ENCODE data around the gene INSL4. TPM values are rescaled to one million over a fixed set of nuclear protein-coding genes. Genes with fewer than 3 reads are reported as not detected.

The INSL4 gene
- not detected for polyA plus RNA-seq (2013, experiment 1 of 2)
- polyA plus RNA-seq (2013, experiment 2 of 2), result not detected

- H3K27me3 ChIP-seq (ENCODE audit: insufficient read depth, low read length), result no peaks in the 10 kb centered on the region
- H3K27ac ChIP-seq (ENCODE audit: low read depth, low read length), result no peak within 1 kb of the TSS
- H3K9ac ChIP-seq (ENCODE audit: low read depth, low read length), result no peak within 1 kb of the TSS
- H3K36me3 ChIP-seq (ENCODE audit: insufficient read depth, low read length), result no peaks in the 10 kb centered on the region
- H3K4me1 ChIP-seq (ENCODE audit: insufficient read depth, low read length), result no peaks in the 10 kb centered on the region
- WGBS, result 95% methylated on average over 2 of the region's 2 CpGs
- H3K4me3 ChIP-seq (ENCODE audit: low read length), result no peak within 1 kb of the TSS
- 0 out of 2 replicates have a peak, but pooled peaks cover 2% of the 10 kb centered on the region for H3K9me3 ChIP-seq (ENCODE audit: insufficient read depth, low read depth, low read length)
Measured at GRCh38 chr9:5231212-5231611, at the start of gene INSL4. Gene INSL4 (plus strand): TSS chr9:5231419. CDS start chr9:5231524, 105 bp downstream.

- Histone ChIP-seq H3K4me1 (ENCODE audit: insufficient read depth, low read length) (no peaks in the 10 kb centered on the region), H3K36me3 (ENCODE audit: insufficient read depth, low read length) (no peaks in the 10 kb centered on the region), H3K27ac (ENCODE audit: low read depth, low read length) (no peak overlapping the region), H3K27me3 (ENCODE audit: insufficient read depth, low read length) (no peaks in the 10 kb centered on the region), H3K9me3 (ENCODE audit: insufficient read depth, low read depth, low read length) (no peaks in the 10 kb centered on the region), H3K4me3 (ENCODE audit: low read length) (no peak overlapping the region), H3K9ac (ENCODE audit: low read depth, low read length) (no peak overlapping the region)
- WGBS, result 79% methylated on average over 1 of the region's 2 CpGs
Measured at GRCh38 chr9:5184776-5185175, 46.4 kb upstream of the INSL4 start.

- WGBS, result 95% methylated on average over 44 of the region's 44 CpGs
- no peak within 1 kb of the TSS for H3K9ac ChIP-seq (ENCODE audit: low read depth, low read length)
- H3K27me3 ChIP-seq (ENCODE audit: insufficient read depth, low read length), result no peaks in the 10 kb centered on the region
- no peak within 1 kb of the TSS for H3K27ac ChIP-seq (ENCODE audit: low read depth, low read length)
- H3K4me3 ChIP-seq (ENCODE audit: low read length), result no peak within 1 kb of the TSS
- no peaks in the 10 kb centered on the region for H3K9me3 ChIP-seq (ENCODE audit: insufficient read depth, low read depth, low read length)
- H3K4me1 ChIP-seq (ENCODE audit: insufficient read depth, low read length), result no peaks in the 10 kb centered on the region
- no peaks in the 10 kb centered on the region for H3K36me3 ChIP-seq (ENCODE audit: insufficient read depth, low read length)
Measured at GRCh38 chr9:5185220-5185840, 45.9 kb upstream of the INSL4 start, which contains the start of gene INSL6. Gene INSL6 (minus strand): TSS chr9:5185639. CDS start chr9:5185602, 37 bp downstream.

GRCh38 chr9:5186416-5187169, 44.6 kb upstream of the INSL4 start:
- Histone ChIP-seq H3K4me1 (ENCODE audit: insufficient read depth, low read length) (no peaks in the 10 kb centered on the region), H3K4me3 (ENCODE audit: low read length) (no peak overlapping the region), H3K27me3 (ENCODE audit: insufficient read depth, low read length) (no peaks in the 10 kb centered on the region), H3K9ac (ENCODE audit: low read depth, low read length) (no peak overlapping the region), H3K9me3 (ENCODE audit: insufficient read depth, low read depth, low read length) (no peaks in the 10 kb centered on the region), H3K27ac (ENCODE audit: low read depth, low read length) (no peak overlapping the region), H3K36me3 (ENCODE audit: insufficient read depth, low read length) (no peaks in the 10 kb centered on the region)
- WGBS, result 40% methylated on average over 7 of the region's 8 CpGs

- H3K36me3 ChIP-seq (ENCODE audit: insufficient read depth, low read length), result no peaks in the 10 kb centered on the region
- H3K27me3 ChIP-seq (ENCODE audit: insufficient read depth, low read length), result no peaks in the 10 kb centered on the region
- WGBS, result 93% methylated on average over 9 of the region's 10 CpGs
- H3K9me3 ChIP-seq (ENCODE audit: insufficient read depth, low read depth, low read length), result no peaks in the 10 kb centered on the region
- H3K4me1 ChIP-seq (ENCODE audit: insufficient read depth, low read length), result no peaks in the 10 kb centered on the region
- no peak overlapping the region for H3K27ac ChIP-seq (ENCODE audit: low read depth, low read length)
- H3K4me3 ChIP-seq (ENCODE audit: low read length), result no peak overlapping the region
- no peak overlapping the region for H3K9ac ChIP-seq (ENCODE audit: low read depth, low read length)
Measured at GRCh38 chr9:5188060-5188984, 42.9 kb upstream of the INSL4 start.

- H3K27me3 ChIP-seq (ENCODE audit: insufficient read depth, low read length), result no peaks in the 10 kb centered on the region
- H3K27ac ChIP-seq (ENCODE audit: low read depth, low read length), result no peak overlapping the region
- H3K4me3 ChIP-seq (ENCODE audit: low read length), result no peak overlapping the region
- H3K9ac ChIP-seq (ENCODE audit: low read depth, low read length), result no peak overlapping the region
- no peaks in the 10 kb centered on the region for H3K36me3 ChIP-seq (ENCODE audit: insufficient read depth, low read length)
- WGBS, result 94% methylated on average over 3 of the region's 3 CpGs
- H3K9me3 ChIP-seq (ENCODE audit: insufficient read depth, low read depth, low read length), result no peaks in the 10 kb centered on the region
- H3K4me1 ChIP-seq (ENCODE audit: insufficient read depth, low read length), result no peaks in the 10 kb centered on the region
Measured at GRCh38 chr9:5191985-5192384, 39.2 kb upstream of the INSL4 start.

GRCh38 chr9:5193345-5193744, 37.9 kb upstream of the INSL4 start:
- no peaks in the 10 kb centered on the region for H3K36me3 ChIP-seq (ENCODE audit: insufficient read depth, low read length)
- no peaks in the 10 kb centered on the region for H3K4me1 ChIP-seq (ENCODE audit: insufficient read depth, low read length)
- H3K9me3 ChIP-seq (ENCODE audit: insufficient read depth, low read depth, low read length), result peaks cover 8% of the 10 kb centered on the region; the same call in 1 of the 2 replicates
- no peak overlapping the region for H3K9ac ChIP-seq (ENCODE audit: low read depth, low read length)
- H3K27ac ChIP-seq (ENCODE audit: low read depth, low read length), result no peak overlapping the region
- H3K4me3 ChIP-seq (ENCODE audit: low read length), result no peak overlapping the region
- 77% methylated on average over 2 of the region's 2 CpGs for WGBS
- no peaks in the 10 kb centered on the region for H3K27me3 ChIP-seq (ENCODE audit: insufficient read depth, low read length)

GRCh38 chr9:5195463-5195862, 35.8 kb upstream of the INSL4 start:
- H3K36me3 ChIP-seq (ENCODE audit: insufficient read depth, low read length), result no peaks in the 10 kb centered on the region
- H3K9ac ChIP-seq (ENCODE audit: low read depth, low read length), result no peak overlapping the region
- no peak overlapping the region for H3K27ac ChIP-seq (ENCODE audit: low read depth, low read length)
- peaks cover 11% of the 10 kb centered on the region; the same call in 1 of the 2 replicates for H3K9me3 ChIP-seq (ENCODE audit: insufficient read depth, low read depth, low read length)
- no peak overlapping the region for H3K4me3 ChIP-seq (ENCODE audit: low read length)
- H3K27me3 ChIP-seq (ENCODE audit: insufficient read depth, low read length), result no peaks in the 10 kb centered on the region
- H3K4me1 ChIP-seq (ENCODE audit: insufficient read depth, low read length), result no peaks in the 10 kb centered on the region
- 90% methylated on average over 1 of the region's 1 CpG for WGBS

- no peak overlapping the region for H3K4me3 ChIP-seq (ENCODE audit: low read length)
- no peaks in the 10 kb centered on the region for H3K36me3 ChIP-seq (ENCODE audit: insufficient read depth, low read length)
- H3K9me3 ChIP-seq (ENCODE audit: insufficient read depth, low read depth, low read length), result no peaks in the 10 kb centered on the region
- H3K4me1 ChIP-seq (ENCODE audit: insufficient read depth, low read length), result no peaks in the 10 kb centered on the region
- no peak overlapping the region for H3K9ac ChIP-seq (ENCODE audit: low read depth, low read length)
- no peaks in the 10 kb centered on the region for H3K27me3 ChIP-seq (ENCODE audit: insufficient read depth, low read length)
- H3K27ac ChIP-seq (ENCODE audit: low read depth, low read length), result no peak overlapping the region
Measured at GRCh38 chr9:5205071-5205470, 26.1 kb upstream of the INSL4 start.

- H3K9ac ChIP-seq (ENCODE audit: low read depth, low read length), result no peak overlapping the region
- no peaks in the 10 kb centered on the region for H3K27me3 ChIP-seq (ENCODE audit: insufficient read depth, low read length)
- no peaks in the 10 kb centered on the region for H3K4me1 ChIP-seq (ENCODE audit: insufficient read depth, low read length)
- 0 out of 2 replicates have a peak, but pooled peaks cover 2% of the 10 kb centered on the region for H3K9me3 ChIP-seq (ENCODE audit: insufficient read depth, low read depth, low read length)
- 94% methylated on average over 10 of the region's 10 CpGs for WGBS
- H3K27ac ChIP-seq (ENCODE audit: low read depth, low read length), result no peak overlapping the region
- H3K36me3 ChIP-seq (ENCODE audit: insufficient read depth, low read length), result no peaks in the 10 kb centered on the region
- no peak overlapping the region for H3K4me3 ChIP-seq (ENCODE audit: low read length)
Measured at GRCh38 chr9:5230554-5230953, 665 bp upstream of the INSL4 start.
